Measurements from ENCODE around the gene SOWAHC.

The SOWAHC gene

GRCh38 chr2:109631741-109632140 lies 17.6 kb downstream of the SOWAHC start:
- TF ChIP-seq, protein P1, sequence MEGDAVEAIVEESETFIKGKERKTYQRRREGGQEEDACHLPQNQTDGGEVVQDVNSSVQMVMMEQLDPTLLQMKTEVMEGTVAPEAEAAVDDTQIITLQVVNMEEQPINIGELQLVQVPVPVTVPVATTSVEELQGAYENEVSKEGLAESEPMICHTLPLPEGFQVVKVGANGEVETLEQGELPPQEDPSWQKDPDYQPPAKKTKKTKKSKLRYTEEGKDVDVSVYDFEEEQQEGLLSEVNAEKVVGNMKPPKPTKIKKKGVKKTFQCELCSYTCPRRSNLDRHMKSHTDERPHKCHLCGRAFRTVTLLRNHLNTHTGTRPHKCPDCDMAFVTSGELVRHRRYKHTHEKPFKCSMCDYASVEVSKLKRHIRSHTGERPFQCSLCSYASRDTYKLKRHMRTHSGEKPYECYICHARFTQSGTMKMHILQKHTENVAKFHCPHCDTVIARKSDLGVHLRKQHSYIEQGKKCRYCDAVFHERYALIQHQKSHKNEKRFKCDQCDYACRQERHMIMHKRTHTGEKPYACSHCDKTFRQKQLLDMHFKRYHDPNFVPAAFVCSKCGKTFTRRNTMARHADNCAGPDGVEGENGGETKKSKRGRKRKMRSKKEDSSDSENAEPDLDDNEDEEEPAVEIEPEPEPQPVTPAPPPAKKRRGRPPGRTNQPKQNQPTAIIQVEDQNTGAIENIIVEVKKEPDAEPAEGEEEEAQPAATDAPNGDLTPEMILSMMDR (conservative IDR thresholded peaks at IDR 0.05; ENCODE audit: low read depth, low read length) = no peak
- H3K4me3 ChIP-seq (ENCODE audit: low read length) = no peak overlapping the region
- no peak for DNase-seq (ENCODE audit: low read depth)

GRCh38 chr2:109632158-109632789 lies 18.1 kb downstream of the SOWAHC start:
- TF ChIP-seq, protein P1 (conservative IDR thresholded peaks at IDR 0.05; ENCODE audit: low read depth, low read length) = no peak
- DNase-seq (ENCODE audit: low read depth) = no peak
- no peak overlapping the region for H3K4me3 ChIP-seq (ENCODE audit: low read length)

GRCh38 chr2:109633284-109633961 lies 19.3 kb downstream of the SOWAHC start:
- H3K4me3 ChIP-seq (ENCODE audit: low read length) = no peak overlapping the region
- DNase-seq (ENCODE audit: low read depth) = no peak
- TF ChIP-seq, protein P1 (conservative IDR thresholded peaks at IDR 0.05; ENCODE audit: low read depth, low read length) = no peak

DNA sequence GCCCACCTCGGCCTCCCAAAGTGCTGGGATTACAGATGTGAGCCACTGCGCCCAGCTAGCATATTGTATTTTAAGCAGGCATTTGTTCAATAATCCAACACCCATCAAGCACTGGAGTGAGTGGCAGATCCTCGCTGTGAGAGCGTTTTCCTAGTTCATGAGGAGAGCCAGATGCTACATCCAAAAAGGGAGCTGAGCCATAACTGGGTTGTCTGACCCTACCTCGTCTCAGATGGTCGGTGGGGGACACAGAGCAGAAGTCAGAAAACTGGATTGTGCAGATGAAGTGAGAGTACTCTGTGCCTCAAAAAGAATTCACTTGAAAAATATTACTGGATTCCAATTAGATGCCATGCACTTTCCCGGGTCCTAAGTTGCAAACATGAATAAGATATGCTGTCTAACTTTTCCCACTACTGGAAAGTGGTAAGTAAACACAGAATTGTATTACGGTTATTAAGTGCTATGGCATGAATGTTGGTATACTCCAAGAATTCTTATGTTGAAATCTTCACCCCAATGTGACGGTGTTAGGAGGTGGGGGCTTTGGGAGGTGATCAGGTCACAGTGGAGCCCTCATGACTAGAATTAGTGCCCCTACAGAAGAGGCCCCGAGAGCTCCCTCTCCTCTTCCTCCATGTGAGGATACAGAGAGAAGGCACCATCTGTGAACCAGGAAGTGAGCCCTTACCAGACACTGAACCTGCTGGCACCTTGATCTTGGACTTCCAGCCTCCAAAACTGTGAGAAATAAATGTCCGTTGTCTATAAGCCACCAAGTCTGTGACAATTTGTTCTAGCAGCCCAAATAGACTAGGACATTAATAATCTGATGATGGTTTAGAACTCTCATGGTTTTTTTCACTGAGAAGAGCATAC lies 21.5 kb downstream of the SOWAHC start:
- TF ChIP-seq, protein P1 (conservative IDR thresholded peaks at IDR 0.05; ENCODE audit: low read depth, low read length) = no peak
- H3K4me3 ChIP-seq (ENCODE audit: low read length) = no peak overlapping the region
- no peak for DNase-seq (ENCODE audit: low read depth)

GRCh38 chr2:109636317-109636716 lies 22.2 kb downstream of the SOWAHC start:
- DNase-seq (ENCODE audit: low read depth) = no peak
- no peak overlapping the region for H3K4me3 ChIP-seq (ENCODE audit: low read length)
- TF ChIP-seq, protein P1 (conservative IDR thresholded peaks at IDR 0.05; ENCODE audit: low read depth, low read length) = no peak

DNA sequence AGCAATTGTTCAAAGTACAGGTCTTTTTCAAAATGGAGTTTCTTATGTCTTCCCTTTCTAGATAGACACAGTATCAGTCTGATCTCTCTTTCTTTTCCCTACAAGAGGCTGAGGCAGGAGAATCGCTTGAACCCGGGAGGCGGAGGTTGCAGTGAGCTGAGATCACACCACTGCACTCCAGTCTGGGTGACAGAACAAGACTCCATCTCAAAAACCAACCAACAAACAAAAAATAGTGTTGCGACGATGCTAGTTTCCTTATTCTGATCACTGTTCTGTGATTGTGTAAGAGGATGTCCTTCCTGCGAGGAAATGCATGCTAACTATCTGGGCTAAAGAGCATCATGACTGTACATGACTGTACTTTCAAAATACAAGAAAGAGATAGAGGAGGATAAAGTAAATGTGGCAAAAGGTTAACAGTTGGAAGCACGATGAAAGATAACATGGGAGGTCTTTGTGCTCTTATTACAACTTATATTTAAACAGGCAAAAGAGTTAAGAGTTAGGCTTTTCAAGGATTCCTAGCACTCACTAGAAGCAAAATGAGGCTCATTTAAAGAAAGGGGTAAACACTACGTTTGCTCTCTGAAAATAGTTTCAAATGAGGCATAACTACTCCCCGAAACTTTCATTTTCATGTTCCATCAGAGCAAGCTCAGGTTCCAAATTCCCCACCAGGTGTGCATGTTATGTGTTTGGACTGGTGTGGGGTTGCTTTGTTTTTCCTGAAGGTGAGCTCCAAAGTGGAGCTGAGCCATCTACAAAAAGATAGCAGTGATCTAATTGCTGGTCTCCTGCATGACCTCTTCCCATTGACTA lies 23.8 kb downstream of the SOWAHC start:
- DNase-seq (ENCODE audit: low read depth) = no peak
- no peak overlapping the region for H3K4me3 ChIP-seq (ENCODE audit: low read length)

More for the DNA sequence above, 23.8 kb downstream of the SOWAHC start:
- TF ChIP-seq, protein P1 (conservative IDR thresholded peaks at IDR 0.05; ENCODE audit: low read depth, low read length) = no peak

Measured in retinal pigment epithelial cell (primary cell).